BLaER1 (cell line): ENCODE results near the gene OR2H1.

Source experiments
- H3K27ac ChIP-seq: shearing (Covaris generic); formaldehyde crosslinking; 2 replicates; pipeline ENCODE4 v1.8.1; 2022
- H3K27me3 ChIP-seq: shearing (Covaris generic); formaldehyde crosslinking; 2 replicates; pipeline ENCODE4 v1.8.1; 2022
- H3K36me3 ChIP-seq: shearing (Covaris generic); formaldehyde crosslinking; 2 replicates; pipeline ENCODE4 v1.8.1; 2022
- H3K4me1 ChIP-seq: shearing (Covaris generic); formaldehyde crosslinking; 2 replicates; pipeline ENCODE4 v1.8.1; 2022
- H3K4me2 ChIP-seq: shearing (Covaris generic); formaldehyde crosslinking; 2 replicates; pipeline ENCODE4 v1.8.1; 2022
- H3K4me3 ChIP-seq: shearing (Covaris generic); formaldehyde crosslinking; 2 replicates; pipeline ENCODE4 v1.8.1; 2022
- H3K9ac ChIP-seq: shearing (Covaris generic); formaldehyde crosslinking; 2 replicates; pipeline ENCODE4 v1.8.1; 2022
- H3K9me3 ChIP-seq: shearing (Covaris generic); formaldehyde crosslinking; 2 replicates; pipeline ENCODE4 v1.8.1; 2022
- H4K20me1 ChIP-seq: shearing (Covaris generic); formaldehyde crosslinking; 2 replicates; pipeline ENCODE4 v1.8.1; 2022
- Cebpa-rat ChIP-seq: shearing (Covaris generic); IDR thresholded peaks from 2 replicates; pipeline ENCODE4 v1.8.1; 2022

OR2H1 gene

DNA sequence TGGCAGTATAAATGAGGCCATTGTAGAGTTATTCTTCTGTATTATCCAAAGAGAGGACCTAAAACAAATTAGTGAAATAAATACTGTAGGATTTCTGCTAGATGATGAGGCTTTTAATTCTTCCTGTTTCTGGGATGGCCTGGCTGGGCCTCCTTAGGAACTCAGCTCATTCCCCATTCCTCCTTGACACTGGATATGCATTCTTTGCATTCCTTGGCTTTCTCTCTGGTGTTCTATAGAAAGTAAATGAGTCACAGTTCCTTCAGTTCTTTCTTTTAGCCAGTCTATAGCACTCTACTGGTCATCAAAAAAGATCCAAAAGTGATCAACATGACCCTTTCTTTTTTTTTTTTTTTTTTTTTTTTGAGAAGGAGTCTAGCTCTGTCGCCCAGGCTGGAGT, 9.3 kb upstream of the OR2H1 start:
- Histone ChIP-seq H3K36me3 (no peaks in the 10 kb centered on the region), H3K27me3 (no peaks in the 10 kb centered on the region), H3K4me3 (no peak overlapping the region), H3K27ac (no peak overlapping the region), H3K4me1 (no peaks in the 10 kb centered on the region), H4K20me1 (no peaks in the 10 kb centered on the region), H3K9me3 (0 out of 2 replicates have a peak, but pooled peaks cover 12% of the 10 kb centered on the region), H3K4me2 (no peak overlapping the region), H3K9ac (no peak overlapping the region)
- TF ChIP-seq Cebpa-rat = no peak

- Histone ChIP-seq H3K4me3 (no peak overlapping the region), H3K9ac (no peak overlapping the region), H3K27me3 (no peaks in the 10 kb centered on the region), H4K20me1 (no peaks in the 10 kb centered on the region), H3K4me1 (no peaks in the 10 kb centered on the region), H3K9me3 (no peaks in the 10 kb centered on the region), H3K27ac (no peak overlapping the region), H3K36me3 (no peaks in the 10 kb centered on the region), H3K4me2 (no peak overlapping the region)
- TF ChIP-seq Cebpa-rat = no peak
These were observed 5.3 kb upstream of the OR2H1 start for GRCh38 chr6:29451471-29452193.

GRCh38 chr6:29461021-29461814, 4.3 kb downstream of the OR2H1 start:
- Histone ChIP-seq H3K36me3 (no peaks in the 10 kb centered on the region), H4K20me1 (no peaks in the 10 kb centered on the region)

GRCh38 chr6:29462022-29462421, 5.1 kb downstream of the OR2H1 start:
- H3K4me2 ChIP-seq = no peak overlapping the region
- no peak overlapping the region for H3K27ac ChIP-seq
- no peak for TF ChIP-seq Cebpa-rat
- no peak overlapping the region for H3K9ac ChIP-seq
- no peaks in the 10 kb centered on the region for H3K4me1 ChIP-seq
- H3K27me3 ChIP-seq = no peaks in the 10 kb centered on the region
- H3K9me3 ChIP-seq = no peaks in the 10 kb centered on the region
- H3K4me3 ChIP-seq = no peak overlapping the region
- H3K36me3 ChIP-seq = no peaks in the 10 kb centered on the region
- no peaks in the 10 kb centered on the region for H4K20me1 ChIP-seq

More at GRCh38 chr6:29461021-29461814, 4.3 kb downstream of the OR2H1 start:
- no peak for TF ChIP-seq Cebpa-rat
- Histone ChIP-seq H3K4me1 (no peaks in the 10 kb centered on the region), H3K27me3 (no peaks in the 10 kb centered on the region), H3K9ac (no peak overlapping the region), H3K4me3 (no peak overlapping the region), H3K9me3 (no peaks in the 10 kb centered on the region), H3K4me2 (no peak overlapping the region), H3K27ac (no peak overlapping the region)

DNA sequence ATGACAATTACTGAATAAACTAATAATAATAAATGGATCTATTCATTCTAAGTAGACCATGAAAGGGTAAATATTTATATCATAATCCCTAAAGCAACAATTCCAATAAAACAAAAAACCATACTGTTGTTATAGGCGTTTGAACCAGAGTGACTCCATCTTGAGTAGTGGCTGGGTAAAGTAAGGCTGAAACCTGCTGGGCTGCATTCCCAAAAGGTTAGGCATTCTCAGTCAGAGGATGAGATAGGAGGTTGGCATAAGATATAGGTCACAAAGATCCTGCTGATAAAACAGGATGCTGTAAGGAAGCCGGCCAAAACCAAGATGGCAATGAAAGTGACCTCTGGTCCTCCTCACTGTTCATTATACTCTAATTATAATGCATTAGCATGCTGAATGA, 8.3 kb downstream of the OR2H1 start:
- no peaks in the 10 kb centered on the region for H3K27me3 ChIP-seq
- H3K4me2 ChIP-seq = no peak overlapping the region
- no peak overlapping the region for H3K9ac ChIP-seq
- H3K27ac ChIP-seq = no peak overlapping the region
- no peak for TF ChIP-seq Cebpa-rat
- H3K4me3 ChIP-seq = no peak overlapping the region
- no peaks in the 10 kb centered on the region for H4K20me1 ChIP-seq
- no peaks in the 10 kb centered on the region for H3K36me3 ChIP-seq
- no peaks in the 10 kb centered on the region for H3K4me1 ChIP-seq
- no peaks in the 10 kb centered on the region for H3K9me3 ChIP-seq

- Histone ChIP-seq H3K9ac (no peak overlapping the region), H3K4me2 (no peak overlapping the region), H4K20me1 (no peaks in the 10 kb centered on the region), H3K27ac (no peak overlapping the region), H3K4me1 (no peaks in the 10 kb centered on the region), H3K27me3 (no peaks in the 10 kb centered on the region), H3K36me3 (no peaks in the 10 kb centered on the region), H3K9me3 (no peaks in the 10 kb centered on the region), H3K4me3 (no peak overlapping the region)
- no peak for TF ChIP-seq Cebpa-rat
These were observed 8.8 kb downstream of the OR2H1 start for GRCh38 chr6:29465801-29466200.

- TF ChIP-seq Cebpa-rat = no peak
- Histone ChIP-seq H4K20me1 (no peaks in the 10 kb centered on the region), H3K9me3 (no peaks in the 10 kb centered on the region), H3K4me1 (no peaks in the 10 kb centered on the region), H3K27me3 (no peaks in the 10 kb centered on the region), H3K9ac (no peak overlapping the region), H3K4me2 (no peak overlapping the region), H3K4me3 (no peak overlapping the region), H3K27ac (no peak overlapping the region), H3K36me3 (no peaks in the 10 kb centered on the region)
These were observed 9.3 kb downstream of the OR2H1 start for GRCh38 chr6:29466241-29466640.

GRCh38 chr6:29474996-29475395, 18.0 kb downstream of the OR2H1 start:
- no peak overlapping the region for H3K27ac ChIP-seq
- H3K4me1 ChIP-seq = no peaks in the 10 kb centered on the region
- no peak overlapping the region for H3K4me2 ChIP-seq
- H4K20me1 ChIP-seq = no peaks in the 10 kb centered on the region
- no peaks in the 10 kb centered on the region for H3K36me3 ChIP-seq
- no peak for TF ChIP-seq Cebpa-rat
- no peak overlapping the region for H3K9ac ChIP-seq
- H3K4me3 ChIP-seq = no peak overlapping the region
- no peaks in the 10 kb centered on the region for H3K9me3 ChIP-seq
- H3K27me3 ChIP-seq = no peaks in the 10 kb centered on the region

- Histone ChIP-seq H3K4me2 (no peak overlapping the region), H3K27ac (no peak overlapping the region), H3K4me1 (no peaks in the 10 kb centered on the region), H3K27me3 (no peaks in the 10 kb centered on the region), H3K4me3 (no peak overlapping the region), H3K9me3 (peaks cover 8% of the 10 kb centered on the region; the same call in 1 of the 2 replicates), H3K9ac (no peak overlapping the region), H3K36me3 (no peaks in the 10 kb centered on the region), H4K20me1 (no peaks in the 10 kb centered on the region)
- TF ChIP-seq Cebpa-rat = no peak
These were observed 21.0 kb downstream of the OR2H1 start for GRCh38 chr6:29477923-29478450.

- TF ChIP-seq Cebpa-rat = peak; percentile 91
- Histone ChIP-seq H3K36me3 (no peaks in the 10 kb centered on the region), H3K9me3 (peaks cover 8% of the 10 kb centered on the region; the same call in 1 of the 2 replicates), H3K9ac (no peak overlapping the region), H4K20me1 (no peaks in the 10 kb centered on the region), H3K4me1 (no peaks in the 10 kb centered on the region), H3K4me3 (no peak overlapping the region), H3K4me2 (no peak overlapping the region), H3K27ac (no peak overlapping the region), H3K27me3 (no peaks in the 10 kb centered on the region)
These were observed 21.8 kb downstream of the OR2H1 start for GRCh38 chr6:29478740-29479139.
